Hepatocyte (in vitro differentiated cells): ENCODE measurements around the gene APBB2. TPM values are rescaled to one million over a fixed set of nuclear protein-coding genes. Genes with fewer than 3 reads are reported as not detected.
A peak's percentile ranks its signal among the peaks of the same experiment; 100 is the strongest.

Experiments used
- DNase-seq: peaks from one replicate; pipeline ENCODE4 v3.0.0-alpha.2; 2016; ENCODE audit warnings: low spot score
- H2AFZ ChIP-seq: fragments of 200-600 bp; sonication (generic); 2 replicates; pipeline ENCODE4 v1.6.0; 2016; ENCODE audit warnings: antibody characterized with exemption, mild to moderate bottlenecking
- H3K27ac ChIP-seq: fragments of 200-600 bp; sonication (generic); 2 replicates; pipeline ENCODE4 v1.5.1; 2016; ENCODE audit warnings: mild to moderate bottlenecking
- H3K27me3 ChIP-seq: fragments of 200-600 bp; sonication (generic); 2 replicates; pipeline ENCODE4 v1.6.1; 2016
- H3K36me3 ChIP-seq: fragments of 200-600 bp; sonication (generic); replicated peaks from 2 replicates; pipeline ENCODE4 v1.5.1; 2016; ENCODE audit warnings: low read depth; ENCODE audit not compliant: insufficient read depth
- H3K4me1 ChIP-seq: fragments of 200-600 bp; sonication (generic); 2 replicates; pipeline ENCODE4 v1.5.1; 2016; ENCODE audit warnings: mild to moderate bottlenecking, moderate library complexity; ENCODE audit not compliant: insufficient read depth
- H3K4me2 ChIP-seq: fragments of 200-600 bp; sonication (generic); 2 replicates; pipeline ENCODE4 v1.6.0; 2016
- H3K4me3 ChIP-seq: fragments of 200-600 bp; sonication (generic); 2 replicates; pipeline ENCODE4 v1.5.1; 2016; ENCODE audit warnings: mild to moderate bottlenecking
- H3K79me2 ChIP-seq: fragments of 200-600 bp; sonication (generic); 2 replicates; pipeline ENCODE4 v1.6.0; 2017; ENCODE audit warnings: mild to moderate bottlenecking
- H3K9me2 ChIP-seq: fragments of 200-600 bp; sonication (generic); replicated peaks from 2 replicates; pipeline ENCODE4 v1.6.0; 2017; ENCODE audit warnings: mild to moderate bottlenecking; ENCODE audit not compliant: insufficient read depth
- H3K9me3 ChIP-seq: fragments of 200-600 bp; sonication (generic); 2 replicates; pipeline ENCODE4 v1.5.1; 2016; ENCODE audit warnings: low read depth, mild to moderate bottlenecking
- H4K20me1 ChIP-seq: fragments of 200-600 bp; sonication (generic); 2 replicates; pipeline ENCODE4 v1.6.0; 2016; ENCODE audit warnings: mild to moderate bottlenecking; ENCODE audit not compliant: insufficient read depth, poor library complexity, severe bottlenecking
- CTCF ChIP-seq: fragments of 200-600 bp; sonication (generic); IDR thresholded peaks from 2 replicates; pipeline ENCODE4 v1.5.1; 2016; ENCODE audit warnings: antibody characterized with exemption, mild to moderate bottlenecking; ENCODE audit not compliant: poor library complexity
- EZH2 ChIP-seq: fragments of 200-600 bp; sonication (generic); IDR thresholded peaks from 2 replicates; pipeline ENCODE4 v1.6.1; 2016; ENCODE audit warnings: antibody characterized with exemption, mild to moderate bottlenecking, borderline replicate concordance
- EZH2phosphoT487 ChIP-seq: fragments of 200-600 bp; sonication (generic); IDR thresholded peaks from one replicate; pipeline ENCODE4 v1.6.1; 2018; ENCODE audit warnings: antibody characterized with exemption, mild to moderate bottlenecking, low read depth, moderate library complexity; ENCODE audit not compliant: unreplicated experiment, severe bottlenecking
- WGBS: methylation state at CpG from one replicate; pipeline ENCODE4 v1.1.6; 2016; ENCODE audit warnings: low lambda C conversion rate; ENCODE audit errors: missing lambda C conversion rate; 5-methylcytosine and 5-hydroxymethylcytosine counted together
- polyA plus RNA-seq: library from polyadenylated mRNA; unstranded; fragments of >200 nt; fragmentation: Nextera tagmentation; extraction: Ambion mirVana; gene quantifications from 2 replicates; pipeline ENCODE4 v1.2.1, GENCODE V29; 2016
- total RNA-seq: library from RNA; depleted of rRNA; stranded (reverse); fragments of >200 nt; gene quantifications from 2 replicates; pipeline ENCODE4 v1.2.3, GENCODE V29; 2014

The APBB2 gene
- total and polyA plus RNA-seq, 2 experiments from 2014 or later, result 23.4 to 47.5 TPM

GRCh38 chr4:41205854-41206460 lies 8.4 kb downstream of the APBB2 start:
- Histone ChIP-seq H3K4me1 (peaks cover 15% of the 10 kb centered on the region), H3K27ac (no peak overlapping the region), H3K4me2 (no peak overlapping the region), H3K9me2 (no peaks in the 10 kb centered on the region), H3K4me3 (no peak overlapping the region), H2AFZ (no peak overlapping the region), H3K9me3 (no peaks in the 10 kb centered on the region), H3K27me3 (no peaks in the 10 kb centered on the region), H3K36me3 (no peaks in the 10 kb centered on the region), H4K20me1 (peaks cover 20% of the 10 kb centered on the region), H3K79me2 (peaks cover 100% of the 10 kb centered on the region)
- TF ChIP-seq EZH2, result no peak
- no peak for TF ChIP-seq EZH2phosphoT487
- TF ChIP-seq CTCF, result no peak
- no peak for DNase-seq
- WGBS, result 93% methylated on average over 2 of the region's 2 CpGs

GRCh38 chr4:41205130-41205529 lies 9.2 kb downstream of the APBB2 start:
- Histone ChIP-seq H3K79me2 (peaks cover 100% of the 10 kb centered on the region), H3K27ac (no peak overlapping the region), H4K20me1 (peaks cover 20% of the 10 kb centered on the region), H3K4me1 (peaks cover 15% of the 10 kb centered on the region), H3K27me3 (no peaks in the 10 kb centered on the region), H2AFZ (no peak overlapping the region), H3K4me3 (no peak overlapping the region), H3K9me3 (no peaks in the 10 kb centered on the region), H3K36me3 (no peaks in the 10 kb centered on the region), H3K9me2 (no peaks in the 10 kb centered on the region), H3K4me2 (no peak overlapping the region)
- no peak for DNase-seq
- TF ChIP-seq EZH2phosphoT487 (no peak), EZH2 (no peak), CTCF (no peak)
- 87% methylated on average over 3 of the region's 3 CpGs for WGBS

GRCh38 chr4:41204400-41204978 lies 9.9 kb downstream of the APBB2 start:
- no peak overlapping the region for H3K4me3 ChIP-seq
- peaks cover 22% of the 10 kb centered on the region for H4K20me1 ChIP-seq
- peak overlapping the region; percentile 14 for H3K4me2 ChIP-seq
- H3K9me3 ChIP-seq, result no peaks in the 10 kb centered on the region
- H3K4me1 ChIP-seq, result peaks cover 15% of the 10 kb centered on the region
- no peak overlapping the region for H3K27ac ChIP-seq
- TF ChIP-seq EZH2 (no peak), EZH2phosphoT487 (no peak), CTCF (no peak)
- H3K9me2 ChIP-seq, result no peaks in the 10 kb centered on the region
- no peak overlapping the region for H2AFZ ChIP-seq
- H3K36me3 ChIP-seq, result no peaks in the 10 kb centered on the region
- H3K27me3 ChIP-seq, result no peaks in the 10 kb centered on the region
- H3K79me2 ChIP-seq, result peaks cover 100% of the 10 kb centered on the region
- 75% methylated on average over 8 of the region's 8 CpGs for WGBS
- no peak for DNase-seq
